GM19372 (cell line): ENCODE results near the gene TEN1.

Experiments
- ATAC-seq: cut with Tn5 transposase; IDR thresholded peaks from one replicate; pipeline ENCODE4 v1.9.1; 2021; ENCODE audit warnings: mild to moderate bottlenecking, low read depth, moderate library complexity; ENCODE audit not compliant: unreplicated experiment

TEN1 gene

GRCh38 chr17:75975757-75976174 lies 3.3 kb upstream of the TEN1 start:
- ATAC-seq: no peak

- ATAC-seq: no peak
Measured at GRCh38 chr17:75976175-75976848, 2.7 kb upstream of the TEN1 start.

GRCh38 chr17:75979705-75980187 lies 706 bp downstream of the TEN1 start:
- ATAC-seq: peak; percentile 19

GRCh38 chr17:75980188-75981018 lies 1.4 kb downstream of the TEN1 start:
- no peak for ATAC-seq

- ATAC-seq: no peak
Measured at GRCh38 chr17:75981019-75981615, 2.1 kb downstream of the TEN1 start.

- ATAC-seq: no peak
Measured at GRCh38 chr17:75983501-75984181, 4.6 kb downstream of the TEN1 start.

GRCh38 chr17:75985986-75986385 lies 6.9 kb downstream of the TEN1 start:
- no peak for ATAC-seq

GRCh38 chr17:75987041-75987440 lies 8.0 kb downstream of the TEN1 start:
- ATAC-seq: no peak

- ATAC-seq: no peak
Measured at GRCh38 chr17:75991396-75991795, 12.4 kb downstream of the TEN1 start.

GRCh38 chr17:75994802-75995370 lies 15.8 kb downstream of the TEN1 start:
- no peak for ATAC-seq

GRCh38 chr17:75995385-75995925 lies 16.4 kb downstream of the TEN1 start:
- no peak for ATAC-seq

GRCh38 chr17:75996665-75997590 lies 17.9 kb downstream of the TEN1 start:
- ATAC-seq: no peak

- no peak for ATAC-seq
Measured at GRCh38 chr17:75998327-75998795, 19.3 kb downstream of the TEN1 start.

GRCh38 chr17:76000016-76000754 lies 21.1 kb downstream of the TEN1 start:
- no peak for ATAC-seq

- no peak for ATAC-seq
Measured at GRCh38 chr17:76000755-76001521, 21.9 kb downstream of the TEN1 start, which contains the start of gene CDK3. TSS of gene CDK3 (plus strand) at chr17:76000855. CDS start at chr17:76001426, 571 bp downstream.

GRCh38 chr17:76002100-76002499 lies 23.1 kb downstream of the TEN1 start:
- no peak for ATAC-seq

- no peak for ATAC-seq
Measured at GRCh38 chr17:76003915-76004314, 24.9 kb downstream of the TEN1 start.
